Tibial nerve (tissue), 4 donors: ENCODE measurements around the gene KRTAP1-3. TPM values are rescaled to one million over a fixed set of nuclear protein-coding genes. Genes with fewer than 3 reads are reported as not detected.
"Not testable (repeated sequence)": the region's sequence is repeated elsewhere in the genome, so short reads cannot be mapped to it uniquely, and the experiment has no call there.

Source experiments
- DNase-seq, 2 donors: peaks; one replicate each; pipeline ENCODE4 v3.0.0-alpha.2; 2019; ENCODE audit warnings: low spot score in 2 of 2
- H3K27ac ChIP-seq, 4 donors: fragments of 200-600 bp; sonication (generic) in 3 of 4; one replicate each; pipeline ENCODE4 v1.5.1; 2017 to 2019; ENCODE audit warnings: mild to moderate bottlenecking in 1 of 4
- H3K27me3 ChIP-seq, 2 donors: fragments of 200-600 bp; sonication (generic) in 1 of 2; one replicate each; pipeline versions ENCODE4 v1.5.1 to v1.6.0; 2017 to 2019
- H3K36me3 ChIP-seq, 3 donors: fragments of 200-600 bp; sonication (generic); one replicate each; pipeline ENCODE4 v1.5.1; 2018 to 2019
- H3K4me1 ChIP-seq, 4 donors: fragments of 200-600 bp; sonication (generic) in 3 of 4; one replicate each; pipeline ENCODE4 v1.5.1; 2017 to 2019
- H3K4me3 ChIP-seq, 4 donors: fragments of 200-600 bp; sonication (generic) in 3 of 4; one replicate each; pipeline ENCODE4 v1.5.1; 2017 to 2019; ENCODE audit warnings: mild to moderate bottlenecking in 1 of 4, moderate library complexity in 1 of 4
- H3K9me3 ChIP-seq, 4 donors: fragments of 200-600 bp; sonication (generic) in 3 of 4; one replicate each; pipeline ENCODE4 v1.5.1; 2017 to 2019
- CTCF ChIP-seq, 5 experiments: fragments of 200-600 bp in 3 of 5; fragments of 450-650 bp in 2 of 5; sonication (generic) in 3 of 5; IDR thresholded peaks; one replicate each; pipeline ENCODE4 v1.5.1; 2016 to 2019; ENCODE audit warnings: antibody characterized with exemption in 5 of 5, mild to moderate bottlenecking in 3 of 5, moderate library complexity in 2 of 5
- EP300 ChIP-seq, 2 donors: sonication (generic); formaldehyde crosslinking; IDR thresholded peaks; one replicate each; pipeline ENCODE4 v1.6.1; 2017; ENCODE audit warnings: antibody characterized with exemption in 2 of 2, mild to moderate bottlenecking in 1 of 2
- POLR2A ChIP-seq, 2 donors: fragments of 450-650 bp; IDR thresholded peaks; one replicate each; pipeline ENCODE4 v1.6.1; 2017; ENCODE audit warnings: antibody characterized with exemption in 2 of 2, mild to moderate bottlenecking in 2 of 2, moderate library complexity in 2 of 2
- WGBS, 2 donors: methylation state at CpG; one replicate each; pipeline ENCODE4 v1.1.5; 2018; 5-methylcytosine and 5-hydroxymethylcytosine counted together
- total RNA-seq, 4 donors: library from RNA; depleted of rRNA; stranded (reverse); fragments of >200 nt; gene quantifications; one replicate each; pipeline ENCODE4 v1.1.0, GENCODE V29; 2016

Gene KRTAP1-3
- total RNA-seq, 4 donors from 2014 or later: not detected

GRCh38 chr17:41064301-41064700, 29.6 kb upstream of the KRTAP1-3 start:
- Histone ChIP-seq H3K4me3 (no peak overlapping the region), H3K36me3 (no peaks in the 10 kb centered on the region), H3K27me3 (no peaks in the 10 kb centered on the region), H3K9me3 (no peaks in the 10 kb centered on the region), H3K4me1 (peaks cover 0 to 13% (median 0%) of the 10 kb centered on the region in 4 donors), H3K27ac (no peak overlapping the region)
- no peak for TF ChIP-seq EP300 (IDR thresholded peaks at IDR 0.05)
- WGBS, 2 donors: 85 to 88% methylated on average over 1 of the region's 1 CpG
- no peak for DNase-seq

- Histone ChIP-seq H3K36me3 (no peaks in the 10 kb centered on the region), H3K9me3 (no peaks in the 10 kb centered on the region), H3K27ac (no peak overlapping the region), H3K4me1 (peaks cover 0 to 15% (median 0%) of the 10 kb centered on the region in 4 donors), H3K27me3 (no peaks in the 10 kb centered on the region), H3K4me3 (no peak overlapping the region)
- WGBS, 2 donors: 71 to 78% methylated on average over 4 of the region's 4 CpGs
- TF ChIP-seq CTCF (IDR thresholded peaks at IDR 0.05) (no peak), EP300 (IDR thresholded peaks at IDR 0.05) (no peak), POLR2A (IDR thresholded peaks at IDR 0.05) (no peak)
- no peak for DNase-seq
Measured at GRCh38 chr17:41063449-41063848, 28.8 kb upstream of the KRTAP1-3 start.

GRCh38 chr17:41061964-41062363, 27.3 kb upstream of the KRTAP1-3 start:
- WGBS, 2 donors: 62 to 66% methylated on average over 1 of the region's 1 CpG
- peaks cover 0 to 4% (median 0%) of the 10 kb centered on the region in 4 donors for H3K9me3 ChIP-seq
- no peak overlapping the region for H3K4me3 ChIP-seq
- peak overlapping the region in 1 of 4 donors; percentile 36 for H3K27ac ChIP-seq
- no peak for DNase-seq
- no peaks in the 10 kb centered on the region for H3K27me3 ChIP-seq
- H3K36me3 ChIP-seq: no peaks in the 10 kb centered on the region
- peaks cover 0 to 15% (median 0%) of the 10 kb centered on the region in 4 donors for H3K4me1 ChIP-seq
- TF ChIP-seq CTCF (IDR thresholded peaks at IDR 0.05) (no peak), EP300 (IDR thresholded peaks at IDR 0.05) (no peak), POLR2A (IDR thresholded peaks at IDR 0.05) (no peak)

GRCh38 chr17:41060052-41060604, 25.5 kb upstream of the KRTAP1-3 start, which contains the start of gene KRTAP2-3:
TSS of gene KRTAP2-3 (minus strand) at chr17:41060114. CDS start at chr17:41060050, 64 bp downstream.
- Histone ChIP-seq H3K27me3 (no peaks in the 10 kb centered on the region), H3K4me1 (peaks cover 0 to 15% (median 0%) of the 10 kb centered on the region in 4 donors), H3K27ac (peak within 1 kb of the TSS in 1 of 4 donors; percentile 26), H3K9me3 (peaks cover 0 to 4% (median 0%) of the 10 kb centered on the region in 4 donors), H3K4me3 (no peak within 1 kb of the TSS), H3K36me3 (no peaks in the 10 kb centered on the region)
- no peak for TF ChIP-seq CTCF (IDR thresholded peaks at IDR 0.05)
- no peak for DNase-seq
- WGBS, 2 donors: 45 to 55% methylated on average over 6 of the region's 6 CpGs

- not testable (repeated sequence) for H3K27ac ChIP-seq, H3K9me3 ChIP-seq, H3K36me3 ChIP-seq, H3K27me3 ChIP-seq, H3K4me3 ChIP-seq, DNase-seq
- WGBS, 2 donors: 31 to 39% methylated on average over 8 to 11 of the region's 31 CpGs
- peaks cover 0 to 15% (median 0%) of the 10 kb centered on the region in 4 donors for H3K4me1 ChIP-seq
Measured at GRCh38 chr17:41059276-41060051, 24.8 kb upstream of the KRTAP1-3 start.

- 91 to 98% methylated on average over 5 of the region's 5 CpGs for WGBS, 2 donors
Measured at GRCh38 chr17:41058741-41059140, 24.1 kb upstream of the KRTAP1-3 start.

More at GRCh38 chr17:41058741-41059140, 24.1 kb upstream of the KRTAP1-3 start:
- no peak for TF ChIP-seq EP300 (IDR thresholded peaks at IDR 0.05)
- no peak for TF ChIP-seq CTCF (IDR thresholded peaks at IDR 0.05)
- H3K4me1 ChIP-seq: peaks cover 0 to 15% (median 0%) of the 10 kb centered on the region in 4 donors
- peaks cover 0 to 4% (median 0%) of the 10 kb centered on the region in 4 donors for H3K9me3 ChIP-seq
- DNase-seq: no peak
- no peaks in the 10 kb centered on the region for H3K27me3 ChIP-seq
- H3K27ac ChIP-seq: no peak overlapping the region
- H3K4me3 ChIP-seq: no peak overlapping the region
- no peaks in the 10 kb centered on the region for H3K36me3 ChIP-seq
